SK-N-SH (cell line): Measurements from ENCODE around the gene TMEM179. TPM values are rescaled to one million over a fixed set of nuclear protein-coding genes. Genes with fewer than 3 reads are reported as not detected.

ENCODE experiments used
- CTCF ChIA-PET: fragments of 300-600, 350-600 bp; formaldehyde crosslinking; extraction: SDS; loops from one replicate; lab custom pipeline; 2021; lab: Yijun Ruan, JAX
- POLR2A ChIA-PET: fragments of 350-600 bp; sonication (Branson Sonifier 250); formaldehyde crosslinking; extraction: SDS; loops from one replicate; lab custom pipeline; 2020; ENCODE audit warnings: antibody characterized with exemption, inconsistent platforms; lab: Yijun Ruan, JAX
- DNase-seq: peaks from one replicate; pipeline ENCODE4 v3.0.0; 2012
- H2AFZ ChIP-seq: fragments of 200-600 bp; sonication (generic); 2 replicates; pipeline ENCODE4 v1.8.1; 2016; ENCODE audit warnings: antibody characterized with exemption, mild to moderate bottlenecking, low read depth
- H3F3A ChIP-seq: fragments of 200-600 bp; sonication (generic); replicated peaks from 2 replicates; pipeline ENCODE3; 2016; ENCODE audit warnings: antibody characterized with exemption, mild to moderate bottlenecking; ENCODE audit not compliant: insufficient read depth
- H3K27ac ChIP-seq, 2 experiments: fragments of 200-500 bp in 1 of 2; fragments of 200-600 bp in 1 of 2; sonication (Bioruptor generic) in 1 of 2; sonication (generic), shearing (Covaris generic) in 1 of 2; 2 replicates each; pipeline versions ENCODE4 v1.5.1 to v1.6.1; 2014 to 2016; ENCODE audit warnings: low read depth in 2 of 2, inconsistent platforms in 1 of 2, low read length in 1 of 2, mild to moderate bottlenecking in 1 of 2, mixed read lengths in 1 of 2
- H3K27me3 ChIP-seq: fragments of 200-600 bp; sonication (generic), shearing (Covaris generic); 2 replicates; pipeline ENCODE4 v1.6.1; 2016; ENCODE audit warnings: mixed run types; ENCODE audit not compliant: insufficient read depth
- H3K36me3 ChIP-seq, 2 experiments: fragments of 200-500 bp in 1 of 2; fragments of 200-600 bp in 1 of 2; sonication (Bioruptor generic) in 1 of 2; sonication (generic) in 1 of 2; replicated peaks in 1 of 2; 2 replicates each; pipeline versions ENCODE3 to v1.5.1; 2014 to 2016; ENCODE audit warnings: low read length in 1 of 2, mild to moderate bottlenecking in 1 of 2; ENCODE audit not compliant: insufficient read depth in 2 of 2, control insufficient read depth in 1 of 2
- H3K4me1 ChIP-seq, 2 experiments: fragments of 200-500 bp in 1 of 2; fragments of 200-600 bp in 1 of 2; sonication (Bioruptor generic) in 1 of 2; sonication (generic), shearing (Covaris generic) in 1 of 2; 2 replicates each; pipeline versions ENCODE4 v1.5.1 to v1.6.1; 2014 to 2016; ENCODE audit warnings: low read depth in 1 of 2, low read length in 1 of 2, mixed run types in 1 of 2; ENCODE audit not compliant: insufficient read depth in 2 of 2, control insufficient read depth in 1 of 2
- H3K4me2 ChIP-seq: fragments of 200-600 bp; sonication (generic), shearing (Covaris generic); 2 replicates; pipeline ENCODE4 v1.6.1; 2017; ENCODE audit warnings: mixed run types
- H3K4me3 ChIP-seq, 2 experiments: fragments of 200-500 bp in 1 of 2; fragments of 200-600 bp in 1 of 2; sonication (Bioruptor generic) in 1 of 2; sonication (generic), shearing (Covaris generic) in 1 of 2; 2 replicates each; pipeline versions ENCODE4 v1.5.1 to v1.8.1; 2014 to 2016; ENCODE audit warnings: low read depth in 2 of 2, inconsistent platforms in 1 of 2, low read length in 1 of 2, mild to moderate bottlenecking in 1 of 2, mixed read lengths in 1 of 2, moderate library complexity in 1 of 2
- H3K79me2 ChIP-seq: fragments of 200-600 bp; sonication (generic); 2 replicates; pipeline ENCODE4 v1.8.1; 2017; ENCODE audit warnings: mild to moderate bottlenecking; ENCODE audit not compliant: insufficient read depth
- H3K9ac ChIP-seq: fragments of 200-600 bp; sonication (generic); 2 replicates; pipeline ENCODE4 v1.6.1; 2017; ENCODE audit warnings: mixed run types
- H3K9me2 ChIP-seq: fragments of 200-600 bp; sonication (generic); 2 replicates; pipeline ENCODE4 v1.6.1; 2017; ENCODE audit warnings: mixed run types
- H3K9me3 ChIP-seq: fragments of 200-600 bp; sonication (generic); 2 replicates; pipeline ENCODE4 v1.6.1; 2017; ENCODE audit warnings: mixed run types, mild to moderate bottlenecking, moderate library complexity
- H4K20me1 ChIP-seq: fragments of 200-600 bp; sonication (generic); 2 replicates; pipeline ENCODE4 v1.6.1; 2017; ENCODE audit warnings: mild to moderate bottlenecking, mixed run types; ENCODE audit not compliant: insufficient read depth
- CHD2 ChIP-seq: fragments of 150-350 bp; IDR thresholded peaks from 2 replicates; pipeline ENCODE4 v1.6.1; 2018; ENCODE audit warnings: low read length; ENCODE audit not compliant: partially characterized antibody
- EP300 ChIP-seq, 2 experiments: IDR thresholded peaks; 2 replicates each; pipeline versions ENCODE4 v1.4.0 to v1.6.1; 2012; ENCODE audit warnings: borderline replicate concordance in 1 of 2, low read depth in 1 of 2, low read length in 1 of 2
- FOSL2 ChIP-seq: IDR thresholded peaks from 2 replicates; pipeline ENCODE4 v1.4.0; 2012; ENCODE audit warnings: low read depth, mild to moderate bottlenecking, moderate library complexity, borderline replicate concordance
- FOXJ3 ChIP-seq: sonication (generic); formaldehyde crosslinking; IDR thresholded peaks from 2 replicates; pipeline ENCODE4 v1.5.1; 2020; ENCODE audit warnings: mild to moderate bottlenecking, missing genetic modification reagents
- FOXM1 ChIP-seq: IDR thresholded peaks from 2 replicates; pipeline ENCODE4 v1.4.0; 2012; ENCODE audit warnings: low read depth, mild to moderate bottlenecking
- GATA2 ChIP-seq: sonication (generic); formaldehyde crosslinking; IDR thresholded peaks from 2 replicates; pipeline ENCODE4 v1.5.0; 2020; ENCODE audit warnings: mild to moderate bottlenecking, missing genetic modification reagents
- MXI1 ChIP-seq: IDR thresholded peaks from 2 replicates; pipeline ENCODE4 v1.6.1; 2012; ENCODE audit warnings: mild to moderate bottlenecking, low read depth, low read length, improper control_type of control experiment
- RFX5 ChIP-seq: IDR thresholded peaks from 2 replicates; pipeline ENCODE4 v1.6.1; 2012; ENCODE audit warnings: mild to moderate bottlenecking, improper control_type of control experiment, low read length
- RXRA ChIP-seq: IDR thresholded peaks from 2 replicates; pipeline ENCODE4 v1.4.0; 2012; ENCODE audit warnings: low read depth, mild to moderate bottlenecking, borderline replicate concordance
- TAF1 ChIP-seq: IDR thresholded peaks from 2 replicates; pipeline ENCODE4 v1.6.1; 2012; ENCODE audit warnings: low read depth, mild to moderate bottlenecking, low read length, moderate library complexity, borderline replicate concordance
- TCF12 ChIP-seq: IDR thresholded peaks from 2 replicates; pipeline ENCODE4 v1.4.0; 2012
- TEAD4 ChIP-seq: IDR thresholded peaks from 2 replicates; pipeline ENCODE4 v1.4.0; 2012; ENCODE audit warnings: mild to moderate bottlenecking, borderline replicate concordance; ENCODE audit not compliant: insufficient read depth
- WGBS: methylation state at CpG from one replicate; pipeline ENCODE4 v1.1.6; 2017; ENCODE audit warnings: low lambda C conversion rate; 5-methylcytosine and 5-hydroxymethylcytosine counted together
- polyA plus RNA-seq, 3 experiments: library from polyadenylated mRNA; depleted of rRNA; stranded (reverse); fragments of >200 nt; gene quantifications; 2 replicates each; pipeline ENCODE4 v1.2.3, GENCODE V29; 2012
- TF ChIP-seq, protein P1 (sequence below): IDR thresholded peaks from 2 replicates; pipeline ENCODE4 v1.4.0; 2012; ENCODE audit warnings: low read depth
- TF ChIP-seq, protein P2 (sequence below): fragments of 150-350 bp; IDR thresholded peaks from 2 replicates; pipeline ENCODE4 v1.6.1; 2017; ENCODE audit warnings: antibody characterized with exemption, low read length, low read depth, borderline replicate concordance

Gene TMEM179
- polyA plus RNA-seq, 1 of the 3 experiments (the other 2 are of a cell fraction) = 1.7 TPM

- Histone ChIP-seq H3K79me2 (no peaks in the 10 kb centered on the region), H3K27me3 (no peaks in the 10 kb centered on the region), H4K20me1 (no peaks in the 10 kb centered on the region), H3K27ac (no peak overlapping the region; a peak in 1 of 4 replicates), H3K4me3 (no peak overlapping the region), H3K9me3 (no peaks in the 10 kb centered on the region), H3F3A (no peaks in the 10 kb centered on the region), H3K36me3 (no peaks in the 10 kb centered on the region), H3K4me2 (no peak overlapping the region), H3K9me2 (no peaks in the 10 kb centered on the region), H3K9ac (no peak overlapping the region), H2AFZ (no peak overlapping the region), H3K4me1 (peaks cover 0 to 33% of the 10 kb centered on the region in 2 experiments; a peak in 1 of 4 replicates)
- POLR2A ChIA-PET = no interaction called here
- no peak for DNase-seq
- no peak for TF ChIP-seq RXRA
- TF ChIP-seq, protein P1, sequence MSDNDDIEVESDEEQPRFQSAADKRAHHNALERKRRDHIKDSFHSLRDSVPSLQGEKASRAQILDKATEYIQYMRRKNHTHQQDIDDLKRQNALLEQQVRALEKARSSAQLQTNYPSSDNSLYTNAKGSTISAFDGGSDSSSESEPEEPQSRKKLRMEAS = no peak
- no peak for TF ChIP-seq EP300 (IDR thresholded peaks at IDR 0.05; ENCODE audit: borderline replicate concordance in 1 of 2, low read depth in 1 of 2, low read length in 1 of 2)
- no peak for TF ChIP-seq FOSL2
- no peak for TF ChIP-seq CHD2
- TF ChIP-seq FOXM1 = no peak
- TF ChIP-seq, protein P2, sequence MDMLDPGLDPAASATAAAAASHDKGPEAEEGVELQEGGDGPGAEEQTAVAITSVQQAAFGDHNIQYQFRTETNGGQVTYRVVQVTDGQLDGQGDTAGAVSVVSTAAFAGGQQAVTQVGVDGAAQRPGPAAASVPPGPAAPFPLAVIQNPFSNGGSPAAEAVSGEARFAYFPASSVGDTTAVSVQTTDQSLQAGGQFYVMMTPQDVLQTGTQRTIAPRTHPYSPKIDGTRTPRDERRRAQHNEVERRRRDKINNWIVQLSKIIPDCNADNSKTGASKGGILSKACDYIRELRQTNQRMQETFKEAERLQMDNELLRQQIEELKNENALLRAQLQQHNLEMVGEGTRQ = no peak
- no peak for TF ChIP-seq GATA2 (CRISPR knock-in tag)
- TF ChIP-seq TAF1 = no peak
- no peak for TF ChIP-seq TEAD4
- no peak for TF ChIP-seq RFX5
- TF ChIP-seq TCF12 = no peak
- no peak for TF ChIP-seq MXI1
- no peak for TF ChIP-seq FOXJ3 (CRISPR knock-in tag)
- WGBS = 44% methylated on average over 9 of the region's 12 CpGs
- CTCF ChIA-PET = interaction anchor here (0.8 to 6.7 kb wide), 6 partner anchors 9 to 476 kb away, joined by 3 to 67 read pairs (median 4); no protein-coding TSS in a partner anchor
Observed at GRCh38 chr14:104554088-104554607, 50.4 kb downstream of the TMEM179 start.

- ChIA-PET POLR2A (no interaction called here), CTCF (interaction anchor here (0.7 to 6.7 kb wide), 8 partner anchors 8 to 475 kb away, joined by 3 to 67 read pairs (median 4); no protein-coding TSS in a partner anchor)
- no peak overlapping the region for H3K9ac ChIP-seq
- no peaks in the 10 kb centered on the region for H3F3A ChIP-seq
- H3K9me3 ChIP-seq = no peaks in the 10 kb centered on the region
- H3K27ac ChIP-seq = no peak overlapping the region
- H3K9me2 ChIP-seq = no peaks in the 10 kb centered on the region
- H3K79me2 ChIP-seq = no peaks in the 10 kb centered on the region
- H4K20me1 ChIP-seq = no peaks in the 10 kb centered on the region
- TF ChIP-seq TCF12 = no peak
- no peak overlapping the region for H2AFZ ChIP-seq
- H3K27me3 ChIP-seq = no peaks in the 10 kb centered on the region
- peaks cover 0 to 33% of the 10 kb centered on the region in 2 experiments; a peak in 1 of 4 replicates for H3K4me1 ChIP-seq
- H3K4me3 ChIP-seq = no peak overlapping the region
- WGBS = 56% methylated on average over 26 of the region's 30 CpGs
- peak; percentile 21 for DNase-seq
- H3K36me3 ChIP-seq = no peaks in the 10 kb centered on the region
- no peak overlapping the region for H3K4me2 ChIP-seq
Observed at GRCh38 chr14:104553166-104554087, 51.1 kb downstream of the TMEM179 start.
